Bronchial epithelial cell (primary cell): Measurements from ENCODE around the gene DLX4. TPM values are rescaled to one million over a fixed set of nuclear protein-coding genes. Genes with fewer than 3 reads are reported as not detected.

ENCODE experiments used
- DNase-seq: peaks from one replicate; pipeline ENCODE4 v3.0.0-alpha.2; 2010; ENCODE audit warnings: low read depth
- FAIRE-seq: peaks from 2 replicates; lab custom pipeline; 2011; peaks lifted over from hg19 to GRCh38; lab: Jason Lieb, UNC
- H3K27me3 ChIP-seq: 2 replicates; pipeline ENCODE4 v1.5.1; 2011; ENCODE audit warnings: low read length; ENCODE audit not compliant: control insufficient read depth, insufficient read depth
- H3K36me3 ChIP-seq: 2 replicates; pipeline ENCODE4 v1.5.1; 2011; ENCODE audit warnings: low read length; ENCODE audit not compliant: control insufficient read depth, insufficient read depth
- H3K4me3 ChIP-seq: 2 replicates; pipeline ENCODE4 v1.5.1; 2011; ENCODE audit warnings: mild to moderate bottlenecking, low read depth, low read length, control low read depth
- total RNA-seq: library from RNA; depleted of rRNA; stranded (reverse); fragments of >200 nt; gene quantifications from 2 replicates; pipeline ENCODE4 v1.2.1, GENCODE V29; 2014
- TF ChIP-seq, protein P1 (sequence below): IDR thresholded peaks from 2 replicates; pipeline ENCODE4 v1.5.1; 2011; ENCODE audit warnings: mild to moderate bottlenecking, moderate library complexity, low read length, control low read depth, inconsistent platforms; ENCODE audit not compliant: insufficient read depth, severe bottlenecking

The DLX4 gene
- total RNA-seq, 1 donor from 2014 or later = not detected

- H3K27me3 ChIP-seq = peaks cover 5% of the 10 kb centered on the region
- no peak overlapping the region for H3K4me3 ChIP-seq
- DNase-seq = no peak
- FAIRE-seq = no peak
- TF ChIP-seq, protein P1, sequence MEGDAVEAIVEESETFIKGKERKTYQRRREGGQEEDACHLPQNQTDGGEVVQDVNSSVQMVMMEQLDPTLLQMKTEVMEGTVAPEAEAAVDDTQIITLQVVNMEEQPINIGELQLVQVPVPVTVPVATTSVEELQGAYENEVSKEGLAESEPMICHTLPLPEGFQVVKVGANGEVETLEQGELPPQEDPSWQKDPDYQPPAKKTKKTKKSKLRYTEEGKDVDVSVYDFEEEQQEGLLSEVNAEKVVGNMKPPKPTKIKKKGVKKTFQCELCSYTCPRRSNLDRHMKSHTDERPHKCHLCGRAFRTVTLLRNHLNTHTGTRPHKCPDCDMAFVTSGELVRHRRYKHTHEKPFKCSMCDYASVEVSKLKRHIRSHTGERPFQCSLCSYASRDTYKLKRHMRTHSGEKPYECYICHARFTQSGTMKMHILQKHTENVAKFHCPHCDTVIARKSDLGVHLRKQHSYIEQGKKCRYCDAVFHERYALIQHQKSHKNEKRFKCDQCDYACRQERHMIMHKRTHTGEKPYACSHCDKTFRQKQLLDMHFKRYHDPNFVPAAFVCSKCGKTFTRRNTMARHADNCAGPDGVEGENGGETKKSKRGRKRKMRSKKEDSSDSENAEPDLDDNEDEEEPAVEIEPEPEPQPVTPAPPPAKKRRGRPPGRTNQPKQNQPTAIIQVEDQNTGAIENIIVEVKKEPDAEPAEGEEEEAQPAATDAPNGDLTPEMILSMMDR = no peak
- no peaks in the 10 kb centered on the region for H3K36me3 ChIP-seq
Observed at GRCh38 chr17:49985310-49985990, 16.5 kb downstream of the DLX4 start.

DNA sequence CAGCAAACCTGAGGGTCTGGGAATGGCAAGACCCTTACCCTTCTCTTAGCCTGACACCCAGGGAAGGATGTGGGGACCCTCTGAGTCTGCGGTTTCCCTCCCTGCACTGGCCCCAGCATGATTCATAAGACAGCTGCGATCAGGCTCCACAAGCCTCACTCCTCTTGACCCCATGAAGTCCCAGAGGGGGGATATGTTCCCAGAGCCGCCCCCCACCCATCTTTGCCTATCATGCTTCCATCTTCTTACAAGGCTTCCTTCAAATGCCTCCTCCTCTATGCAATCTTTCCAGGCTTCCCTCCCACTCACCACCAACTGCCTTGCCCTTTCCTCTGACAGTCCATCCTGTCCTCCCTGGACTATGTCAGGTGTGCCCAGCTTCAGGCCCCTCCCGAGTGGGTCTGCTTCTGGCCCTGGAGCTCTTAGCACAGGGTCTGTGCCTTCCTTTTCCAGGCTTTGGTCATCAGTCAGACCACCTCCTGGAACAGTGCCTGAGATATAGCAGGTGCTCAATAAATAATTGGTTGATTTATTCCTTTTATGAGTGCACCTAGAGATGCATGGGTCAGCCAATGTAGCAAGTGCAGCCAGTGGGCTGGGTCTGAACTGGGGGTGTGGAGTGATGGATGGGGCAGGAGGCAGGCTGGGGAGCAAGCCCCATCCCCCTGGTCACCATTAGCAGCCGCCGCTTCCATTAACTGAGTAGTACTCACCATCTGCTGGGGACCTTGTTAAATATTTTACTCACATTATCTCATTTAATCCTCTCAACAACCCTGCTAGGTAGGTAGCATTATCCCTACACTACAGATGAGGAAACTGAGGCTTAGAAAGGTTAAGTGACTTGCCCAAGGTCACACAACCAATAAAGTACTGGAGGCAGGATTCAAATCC lies 17.7 kb downstream of the DLX4 start:
- no peak for DNase-seq
- H3K36me3 ChIP-seq = no peaks in the 10 kb centered on the region
- no peak overlapping the region for H3K4me3 ChIP-seq
- TF ChIP-seq, protein P1 = no peak
- H3K27me3 ChIP-seq = peaks cover 5% of the 10 kb centered on the region
- FAIRE-seq = no peak

DNA sequence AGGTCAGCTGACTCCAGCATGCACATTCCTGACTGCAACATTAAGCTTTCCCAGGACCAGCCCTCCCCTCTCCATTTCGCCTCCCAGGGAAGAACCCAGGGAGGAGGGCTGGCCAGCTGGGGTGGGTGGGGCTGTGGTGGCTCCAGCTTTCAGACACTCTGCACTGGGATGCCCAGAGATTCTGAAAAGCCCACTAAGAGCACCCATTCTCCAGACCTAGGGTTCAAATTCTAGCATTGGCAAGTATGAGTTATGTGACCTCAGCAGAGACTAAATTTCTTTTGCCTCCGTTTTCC lies 18.2 kb downstream of the DLX4 start:
- FAIRE-seq (no peak), DNase-seq (no peak)
- TF ChIP-seq, protein P1 = no peak
- Histone ChIP-seq H3K36me3 (no peaks in the 10 kb centered on the region), H3K4me3 (no peak overlapping the region), H3K27me3 (peaks cover 5% of the 10 kb centered on the region)

- Histone ChIP-seq H3K27me3 (peaks cover 5% of the 10 kb centered on the region), H3K4me3 (no peak overlapping the region), H3K36me3 (no peaks in the 10 kb centered on the region)
- TF ChIP-seq, protein P1 = no peak
- FAIRE-seq (no peak), DNase-seq (no peak)
Observed at GRCh38 chr17:49987681-49988441, 18.9 kb downstream of the DLX4 start.

DNA sequence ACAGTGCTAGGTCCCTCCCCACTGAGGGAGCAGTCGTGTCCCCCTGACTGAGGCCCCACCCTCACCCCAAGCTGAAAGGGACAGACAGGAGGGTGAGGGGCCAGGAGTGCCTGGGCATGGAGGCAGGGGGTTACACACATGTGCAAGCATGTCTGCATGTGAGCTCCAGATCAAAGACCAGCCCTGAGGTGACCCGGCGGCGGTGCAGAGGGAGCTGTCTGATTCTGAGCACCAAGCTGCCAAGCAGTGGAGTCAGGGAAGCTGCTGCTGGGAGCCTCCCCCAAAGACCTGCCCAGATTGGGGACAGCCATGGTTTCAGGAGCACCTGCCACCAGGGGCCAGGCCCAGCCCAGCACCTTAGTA lies 20.5 kb downstream of the DLX4 start:
- H3K36me3 ChIP-seq = no peaks in the 10 kb centered on the region
- H3K4me3 ChIP-seq = no peak overlapping the region
- H3K27me3 ChIP-seq = peaks cover 5% of the 10 kb centered on the region
- no peak for FAIRE-seq
- DNase-seq = no peak
- TF ChIP-seq, protein P1 = no peak
